ENCODE measurements around the gene C19orf53. TPM values are rescaled to one million over a fixed set of nuclear protein-coding genes. Genes with fewer than 3 reads are reported as not detected.

The C19orf53 gene
- total RNA-seq, 4 donors from 2014 or later = 114 to 129 (median 120) TPM

- H3K4me3 ChIP-seq = no peak overlapping the region
- intact Hi-C loops (cut with DNase I) = no loop called here
- DNase-seq = no peak
- TF ChIP-seq POLR2A (IDR thresholded peaks at IDR 0.05) = no peak
- TF ChIP-seq, protein P1, sequence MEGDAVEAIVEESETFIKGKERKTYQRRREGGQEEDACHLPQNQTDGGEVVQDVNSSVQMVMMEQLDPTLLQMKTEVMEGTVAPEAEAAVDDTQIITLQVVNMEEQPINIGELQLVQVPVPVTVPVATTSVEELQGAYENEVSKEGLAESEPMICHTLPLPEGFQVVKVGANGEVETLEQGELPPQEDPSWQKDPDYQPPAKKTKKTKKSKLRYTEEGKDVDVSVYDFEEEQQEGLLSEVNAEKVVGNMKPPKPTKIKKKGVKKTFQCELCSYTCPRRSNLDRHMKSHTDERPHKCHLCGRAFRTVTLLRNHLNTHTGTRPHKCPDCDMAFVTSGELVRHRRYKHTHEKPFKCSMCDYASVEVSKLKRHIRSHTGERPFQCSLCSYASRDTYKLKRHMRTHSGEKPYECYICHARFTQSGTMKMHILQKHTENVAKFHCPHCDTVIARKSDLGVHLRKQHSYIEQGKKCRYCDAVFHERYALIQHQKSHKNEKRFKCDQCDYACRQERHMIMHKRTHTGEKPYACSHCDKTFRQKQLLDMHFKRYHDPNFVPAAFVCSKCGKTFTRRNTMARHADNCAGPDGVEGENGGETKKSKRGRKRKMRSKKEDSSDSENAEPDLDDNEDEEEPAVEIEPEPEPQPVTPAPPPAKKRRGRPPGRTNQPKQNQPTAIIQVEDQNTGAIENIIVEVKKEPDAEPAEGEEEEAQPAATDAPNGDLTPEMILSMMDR (IDR thresholded peaks at IDR 0.05) = no peak
- peaks cover 7 to 36% (median 18%) of the 10 kb centered on the region in 3 donors for H3K36me3 ChIP-seq
- H3K9me3 ChIP-seq = no peaks in the 10 kb centered on the region
- 3 to 13% methylated on average over 5 of the region's 5 CpGs for WGBS, 2 donors
- peak overlapping the region; percentile 1 to 77 (median 74) for H3K27ac ChIP-seq
- H3K27me3 ChIP-seq = no peaks in the 10 kb centered on the region
- peaks cover 8 to 55% (median 24%) of the 10 kb centered on the region in 3 donors for H3K4me1 ChIP-seq
These were observed 7.3 kb downstream of the C19orf53 start for GRCh38 chr19:13781547-13781946.

DNA sequence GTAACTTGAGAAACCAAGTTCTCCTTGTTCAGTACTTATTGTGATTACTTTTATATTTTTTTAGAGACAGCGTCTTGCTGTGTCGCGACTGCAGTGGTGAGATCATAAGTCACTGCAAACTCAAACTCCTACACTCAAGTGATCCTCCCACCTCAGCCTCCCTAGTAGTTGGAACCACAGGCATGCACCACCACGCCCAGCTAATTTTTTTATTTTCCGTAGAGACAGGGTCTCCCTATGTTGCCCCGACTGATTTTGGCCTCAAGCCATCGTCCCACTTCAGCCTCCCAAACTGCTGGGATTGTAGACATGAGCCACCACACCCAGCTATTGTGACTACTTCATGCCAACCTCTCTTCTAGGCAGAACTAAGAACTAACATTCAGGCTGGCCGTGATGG lies 8.3 kb downstream of the C19orf53 start:
- peak overlapping the region in 2 of 4 donors; percentile 71 to 77 for H3K27ac ChIP-seq
- no peak for DNase-seq

GRCh38 chr19:13783565-13784500 lies 9.6 kb downstream of the C19orf53 start:
- no peak for TF ChIP-seq POLR2A (IDR thresholded peaks at IDR 0.05)
- TF ChIP-seq, protein P1 (IDR thresholded peaks at IDR 0.05) = no peak
- Histone ChIP-seq H3K4me3 (no peak overlapping the region), H3K4me1 (peaks cover 18 to 72% (median 41%) of the 10 kb centered on the region in 3 donors), H3K36me3 (peaks cover 0 to 13% (median 10%) of the 10 kb centered on the region in 3 donors), H3K9me3 (no peaks in the 10 kb centered on the region), H3K27ac (peak overlapping the region in 3 of 4 donors; percentile 21 to 77 (median 71)), H3K27me3 (no peaks in the 10 kb centered on the region)
- intact Hi-C loops (cut with DNase I) = loop anchor here (2.0 kb wide), 1 partner anchor 79 kb away; no protein-coding TSS in a partner anchor
- no peak for DNase-seq
- 78% methylated on average over 13 to 14 of the region's 18 CpGs for WGBS, 2 donors

More for the DNA sequence above, 8.3 kb downstream of the C19orf53 start:
- TF ChIP-seq, protein P1 (IDR thresholded peaks at IDR 0.05) = no peak
- TF ChIP-seq POLR2A (IDR thresholded peaks at IDR 0.05) = no peak
- H3K36me3 ChIP-seq = peaks cover 7 to 26% (median 18%) of the 10 kb centered on the region in 3 donors
- H3K4me1 ChIP-seq = peaks cover 14 to 59% (median 31%) of the 10 kb centered on the region in 3 donors
- no peaks in the 10 kb centered on the region for H3K9me3 ChIP-seq
- intact Hi-C loops (cut with DNase I) = no loop called here
- 71 to 79% methylated on average over 7 of the region's 8 CpGs for WGBS, 2 donors
- no peak overlapping the region for H3K4me3 ChIP-seq
- H3K27me3 ChIP-seq = no peaks in the 10 kb centered on the region

- 8 to 17% methylated on average over 15 to 16 of the region's 17 CpGs for whole genome bisulfite sequencing, 2 donors
- intact Hi-C loops (cut with DNase I) = loop anchor here (2.0 kb wide), 1 partner anchor 78 kb away; no protein-coding TSS in a partner anchor
- H3K27ac ChIP-seq = peak overlapping the region; percentile 24 to 52 (median 50)
- H3K4me1 ChIP-seq = peaks cover 18 to 83% (median 43%) of the 10 kb centered on the region in 3 donors
- H3K27me3 ChIP-seq = no peaks in the 10 kb centered on the region
- TF ChIP-seq, protein P1 (IDR thresholded peaks at IDR 0.05) = peak; percentile 57 to 83 (median 73)
- TF ChIP-seq POLR2A (IDR thresholded peaks at IDR 0.05) = no peak
- peak overlapping the region in 1 of 4 donors; percentile 34 for H3K4me3 ChIP-seq
- no peaks in the 10 kb centered on the region for H3K9me3 ChIP-seq
- DNase-seq = no peak
- H3K36me3 ChIP-seq = peaks cover 0 to 3% (median 0%) of the 10 kb centered on the region in 3 donors
These were observed 10.6 kb downstream of the C19orf53 start for GRCh38 chr19:13784731-13785452.

Data from esophagus squamous epithelium (tissue), 5 donors.